Measurements from ENCODE around the gene CCDC97. TPM values are rescaled to one million over a fixed set of nuclear protein-coding genes. Genes with fewer than 3 reads are reported as not detected.

CCDC97 gene
- total RNA-seq, 1 donor from 2014 or later, result 35.9 TPM

- DNase-seq (ENCODE audit: extremely low spot score, unreplicated experiment), result peak; percentile 89
- Mint-ChIP-seq H3K27ac (ENCODE audit: unreplicated experiment) (peak overlapping the region; percentile 100), H3K9me3 (ENCODE audit: unreplicated experiment) (no peaks in the 10 kb centered on the region), H3K36me3 (ENCODE audit: unreplicated experiment) (peaks cover 11% of the 10 kb centered on the region), H3K27me3 (ENCODE audit: unreplicated experiment) (no peaks in the 10 kb centered on the region), H3K4me3 (ENCODE audit: unreplicated experiment) (peak overlapping the region; percentile 63), H3K4me1 (ENCODE audit: unreplicated experiment) (peaks cover 80% of the 10 kb centered on the region)
- TF ChIP-seq CTCF (IDR thresholded peaks at IDR 0.05), result no peak
Observed at GRCh38 chr19:41325947-41326706, 16.2 kb downstream of the CCDC97 start.

GRCh38 chr19:41327076-41327575 lies 17.2 kb downstream of the CCDC97 start:
- H3K4me3 Mint-ChIP-seq (ENCODE audit: unreplicated experiment), result peak overlapping the region; percentile 44
- DNase-seq (ENCODE audit: extremely low spot score, unreplicated experiment), result no peak

GRCh38 chr19:41327576-41328156 lies 17.7 kb downstream of the CCDC97 start:
- H3K4me3 Mint-ChIP-seq (ENCODE audit: unreplicated experiment), result peak overlapping the region; percentile 60

More at GRCh38 chr19:41327076-41327575, 17.2 kb downstream of the CCDC97 start:
- Mint-ChIP-seq H3K4me1 (ENCODE audit: unreplicated experiment) (peaks cover 76% of the 10 kb centered on the region), H3K27me3 (ENCODE audit: unreplicated experiment) (no peaks in the 10 kb centered on the region), H3K9me3 (ENCODE audit: unreplicated experiment) (no peaks in the 10 kb centered on the region), H3K27ac (ENCODE audit: unreplicated experiment) (peak overlapping the region; percentile 98), H3K36me3 (ENCODE audit: unreplicated experiment) (peaks cover 17% of the 10 kb centered on the region)
- TF ChIP-seq CTCF (IDR thresholded peaks at IDR 0.05), result no peak

GRCh38 chr19:41328157-41328841 lies 18.3 kb downstream of the CCDC97 start:
- Mint-ChIP-seq H3K4me1 (ENCODE audit: unreplicated experiment) (peaks cover 64% of the 10 kb centered on the region), H3K27ac (ENCODE audit: unreplicated experiment) (peak overlapping the region; percentile 98), H3K4me3 (ENCODE audit: unreplicated experiment) (peak overlapping the region; percentile 60), H3K9me3 (ENCODE audit: unreplicated experiment) (no peaks in the 10 kb centered on the region), H3K27me3 (ENCODE audit: unreplicated experiment) (no peaks in the 10 kb centered on the region), H3K36me3 (ENCODE audit: unreplicated experiment) (peaks cover 25% of the 10 kb centered on the region)
- no peak for TF ChIP-seq CTCF (IDR thresholded peaks at IDR 0.05)
- no peak for DNase-seq (ENCODE audit: extremely low spot score, unreplicated experiment)

More at GRCh38 chr19:41327576-41328156, 17.7 kb downstream of the CCDC97 start:
- H3K27ac Mint-ChIP-seq (ENCODE audit: unreplicated experiment), result peak overlapping the region; percentile 98
- TF ChIP-seq CTCF (IDR thresholded peaks at IDR 0.05), result no peak
- DNase-seq (ENCODE audit: extremely low spot score, unreplicated experiment), result no peak
- H3K4me1 Mint-ChIP-seq (ENCODE audit: unreplicated experiment), result peaks cover 70% of the 10 kb centered on the region
- no peaks in the 10 kb centered on the region for H3K9me3 Mint-ChIP-seq (ENCODE audit: unreplicated experiment)
- H3K27me3 Mint-ChIP-seq (ENCODE audit: unreplicated experiment), result no peaks in the 10 kb centered on the region
- peaks cover 22% of the 10 kb centered on the region for H3K36me3 Mint-ChIP-seq (ENCODE audit: unreplicated experiment)

Measured in osteocyte (in vitro differentiated cells).